Nephron (organoid): ENCODE results near the gene ZFY.

ENCODE experiments used
- H3K27ac Mint-ChIP-seq, 3 experiments: 2 replicates each; pipeline ENCODE4 v1.8.0; 2020; ENCODE audit warnings: mixed read lengths in 3 of 3, mild to moderate bottlenecking in 2 of 3, moderate library complexity in 1 of 3
- H3K27me3 Mint-ChIP-seq: 2 replicates; pipeline ENCODE4 v1.8.0; 2021; ENCODE audit warnings: low read depth, mild to moderate bottlenecking, moderate library complexity, mixed read lengths
- H3K36me3 Mint-ChIP-seq: 2 replicates; pipeline ENCODE4 v1.8.0; 2020; ENCODE audit warnings: low read depth, mixed read lengths
- H3K4me1 Mint-ChIP-seq: 2 replicates; pipeline ENCODE4 v1.8.0; 2020; ENCODE audit warnings: mixed read lengths
- H3K4me3 Mint-ChIP-seq, 3 experiments: 2 replicates each; pipeline ENCODE4 v1.8.0; 2020; ENCODE audit warnings: mild to moderate bottlenecking in 3 of 3, mixed read lengths in 3 of 3, moderate library complexity in 2 of 3
- H3K9me3 Mint-ChIP-seq: 2 replicates; pipeline ENCODE4 v1.8.0; 2020; ENCODE audit warnings: mixed read lengths
- CTCF ChIP-seq, 3 experiments: fragments of 200-600 bp; sonication (generic); IDR thresholded peaks; one replicate each; pipeline ENCODE4 v1.5.0; 2021; ENCODE audit warnings: antibody characterized with exemption in 3 of 3; ENCODE audit not compliant: unreplicated experiment in 3 of 3

ZFY gene

DNA sequence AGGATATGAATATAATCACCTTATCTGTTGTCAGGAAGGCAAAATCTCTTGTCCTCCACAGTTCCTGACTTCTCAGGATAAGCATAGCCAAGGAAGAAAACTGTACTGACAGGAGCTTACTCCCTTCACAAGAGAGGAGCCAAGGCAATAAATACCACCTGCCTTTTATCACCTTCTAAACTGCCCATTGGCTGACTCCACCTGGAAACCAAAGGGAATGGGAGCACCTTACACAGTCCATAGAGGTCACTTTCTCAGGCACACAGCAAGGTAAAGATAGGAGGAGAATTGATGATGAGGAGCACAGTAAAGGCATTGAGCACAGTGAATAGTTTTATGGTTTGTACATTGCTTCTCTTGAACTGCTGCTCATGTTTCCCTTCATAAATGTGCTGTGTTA lies 72.8 kb downstream of the ZFY start:
- TF ChIP-seq CTCF (IDR thresholded peaks at IDR 0.05; ENCODE audit: unreplicated experiment in 3 of 3) = no peak
- no peak overlapping the region for H3K4me3 Mint-ChIP-seq
- H3K9me3 Mint-ChIP-seq = no peaks in the 10 kb centered on the region
- no peaks in the 10 kb centered on the region for H3K4me1 Mint-ChIP-seq
- no peaks in the 10 kb centered on the region for H3K27me3 Mint-ChIP-seq
- H3K27ac Mint-ChIP-seq = no peak overlapping the region
- H3K36me3 Mint-ChIP-seq = no peaks in the 10 kb centered on the region

GRCh38 chrY:3012226-3012625 lies 77.0 kb downstream of the ZFY start:
- Mint-ChIP-seq H3K27ac (no peak overlapping the region), H3K36me3 (no peaks in the 10 kb centered on the region), H3K4me1 (no peaks in the 10 kb centered on the region), H3K4me3 (no peak overlapping the region), H3K9me3 (no peaks in the 10 kb centered on the region), H3K27me3 (no peaks in the 10 kb centered on the region)
- no peak for TF ChIP-seq CTCF (IDR thresholded peaks at IDR 0.05; ENCODE audit: unreplicated experiment in 3 of 3)

- Mint-ChIP-seq H3K27me3 (no peaks in the 10 kb centered on the region), H3K36me3 (no peaks in the 10 kb centered on the region), H3K9me3 (no peaks in the 10 kb centered on the region), H3K4me1 (no peaks in the 10 kb centered on the region), H3K4me3 (no peak overlapping the region), H3K27ac (no peak overlapping the region)
- no peak for TF ChIP-seq CTCF (IDR thresholded peaks at IDR 0.05; ENCODE audit: unreplicated experiment in 3 of 3)
These were observed 81.4 kb downstream of the ZFY start for GRCh38 chrY:3016594-3016993.

GRCh38 chrY:3018546-3018945 lies 83.4 kb downstream of the ZFY start:
- no peaks in the 10 kb centered on the region for H3K9me3 Mint-ChIP-seq
- no peak overlapping the region for H3K27ac Mint-ChIP-seq
- H3K27me3 Mint-ChIP-seq = no peaks in the 10 kb centered on the region
- TF ChIP-seq CTCF (IDR thresholded peaks at IDR 0.05; ENCODE audit: unreplicated experiment in 3 of 3) = no peak
- no peaks in the 10 kb centered on the region for H3K4me1 Mint-ChIP-seq
- no peak overlapping the region for H3K4me3 Mint-ChIP-seq
- H3K36me3 Mint-ChIP-seq = no peaks in the 10 kb centered on the region

GRCh38 chrY:3019584-3019983 lies 84.4 kb downstream of the ZFY start:
- Mint-ChIP-seq H3K4me3 (no peak overlapping the region), H3K27me3 (no peaks in the 10 kb centered on the region), H3K4me1 (no peaks in the 10 kb centered on the region), H3K27ac (no peak overlapping the region), H3K36me3 (no peaks in the 10 kb centered on the region), H3K9me3 (no peaks in the 10 kb centered on the region)
- TF ChIP-seq CTCF (IDR thresholded peaks at IDR 0.05; ENCODE audit: unreplicated experiment in 3 of 3) = no peak

DNA sequence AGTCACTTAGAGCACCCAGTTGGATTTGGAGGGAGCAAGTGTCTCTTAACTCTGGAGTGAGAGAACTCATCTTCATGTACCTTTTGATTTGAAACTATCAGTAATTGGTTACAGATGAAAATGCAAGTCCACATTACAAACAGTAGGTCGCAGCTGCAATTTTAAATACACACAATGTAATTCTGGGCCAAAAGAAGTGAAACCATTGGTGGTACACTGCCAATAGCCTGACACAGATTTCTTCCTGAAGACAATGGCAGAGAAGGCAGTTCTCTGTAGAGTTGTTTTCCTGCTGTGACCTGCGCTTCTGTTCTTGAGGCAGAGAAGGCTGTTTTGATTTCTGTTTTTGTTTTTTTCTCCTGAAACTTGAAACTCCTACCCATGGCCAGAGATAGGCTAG lies 86.0 kb downstream of the ZFY start:
- no peak overlapping the region for H3K4me3 Mint-ChIP-seq
- no peak overlapping the region for H3K27ac Mint-ChIP-seq
- H3K4me1 Mint-ChIP-seq = no peaks in the 10 kb centered on the region
- H3K36me3 Mint-ChIP-seq = no peaks in the 10 kb centered on the region
- H3K9me3 Mint-ChIP-seq = no peaks in the 10 kb centered on the region
- no peak for TF ChIP-seq CTCF (IDR thresholded peaks at IDR 0.05; ENCODE audit: unreplicated experiment in 3 of 3)
- H3K27me3 Mint-ChIP-seq = no peaks in the 10 kb centered on the region
